ENCODE results near the gene CASKIN2.
"Not testable (repeated sequence)": the region's sequence is repeated elsewhere in the genome, so short reads cannot be mapped to it uniquely, and the experiment has no call there.

The CASKIN2 gene

GRCh38 chr17:75465039-75465438 is 50.3 kb downstream of the CASKIN2 start:
- DNase-seq (ENCODE audit: low spot score): no peak

GRCh38 chr17:75463603-75464002 is 51.7 kb downstream of the CASKIN2 start:
- no peak for DNase-seq (ENCODE audit: low spot score)

GRCh38 chr17:75460295-75460694 is 55.0 kb downstream of the CASKIN2 start:
- no peak for DNase-seq (ENCODE audit: low spot score)

GRCh38 chr17:75459590-75460267 is 55.6 kb downstream of the CASKIN2 start:
- no peak for DNase-seq (ENCODE audit: low spot score)

- DNase-seq (ENCODE audit: low spot score): no peak
These were observed 56.1 kb downstream of the CASKIN2 start for GRCh38 chr17:75459246-75459589.

- DNase-seq (ENCODE audit: low spot score): peak; percentile 82
These were observed 58.2 kb downstream of the CASKIN2 start for GRCh38 chr17:75457047-75457654.

GRCh38 chr17:75456417-75457046 is 58.8 kb downstream of the CASKIN2 start, which contains the start of gene TMEM94:
Gene TMEM94 (plus strand): TSS chr17:75456635. CDS start chr17:75471906, 15,271 bp downstream.
- peak; percentile 98 for DNase-seq (ENCODE audit: low spot score)

- DNase-seq (ENCODE audit: low spot score): peak; percentile 73
These were observed 59.3 kb downstream of the CASKIN2 start for GRCh38 chr17:75456039-75456416.

GRCh38 chr17:75454672-75455071 is 60.7 kb downstream of the CASKIN2 start:
- DNase-seq (ENCODE audit: low spot score): not testable (repeated sequence)

GRCh38 chr17:75454193-75454592 is 61.1 kb downstream of the CASKIN2 start:
- no peak for DNase-seq (ENCODE audit: low spot score)

GRCh38 chr17:75450270-75450669 is 65.1 kb downstream of the CASKIN2 start:
- DNase-seq (ENCODE audit: low spot score): no peak

Measured in D341Med (cell line).